GM21529 (cell line): ENCODE data around the gene CSNK2B.

Experiments used
- ATAC-seq: cut with Tn5 transposase; IDR thresholded peaks from one replicate; pipeline ENCODE4 v1.9.1; 2021; ENCODE audit not compliant: unreplicated experiment

The CSNK2B gene

DNA sequence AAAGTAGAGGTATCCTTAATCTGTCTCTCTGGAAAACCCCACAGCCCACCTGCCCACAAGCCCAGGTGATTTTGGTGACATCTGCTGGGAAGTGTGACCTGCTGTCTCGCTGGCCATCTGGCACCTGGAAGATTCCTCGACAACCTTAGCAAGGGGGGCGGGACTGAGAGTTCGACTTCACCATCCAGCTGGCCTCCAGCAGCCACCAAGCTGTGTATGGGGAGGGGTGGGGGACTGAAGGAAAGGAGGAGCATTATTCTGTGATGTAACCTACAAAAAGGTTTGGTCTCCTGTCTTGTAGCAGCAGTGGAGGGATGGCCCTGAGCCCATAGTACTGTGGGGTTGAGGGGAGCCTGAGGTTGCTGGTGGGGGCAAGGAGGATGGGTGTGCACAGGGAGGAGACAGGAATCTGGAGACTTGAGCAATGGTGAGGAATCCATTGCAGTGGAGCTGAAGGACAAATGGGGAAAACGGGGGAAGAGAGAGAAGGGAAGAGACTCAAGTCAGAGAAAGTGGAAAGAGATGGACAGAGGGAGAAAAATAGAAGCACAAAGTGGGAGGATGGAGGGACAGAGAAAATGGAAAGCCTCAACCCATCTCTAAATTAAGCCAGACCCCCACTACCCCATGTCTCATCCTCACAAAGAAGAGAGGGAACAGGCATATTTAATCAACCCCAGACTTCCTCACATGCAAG, 44.8 kb downstream of the CSNK2B start:
- ATAC-seq = no peak

DNA sequence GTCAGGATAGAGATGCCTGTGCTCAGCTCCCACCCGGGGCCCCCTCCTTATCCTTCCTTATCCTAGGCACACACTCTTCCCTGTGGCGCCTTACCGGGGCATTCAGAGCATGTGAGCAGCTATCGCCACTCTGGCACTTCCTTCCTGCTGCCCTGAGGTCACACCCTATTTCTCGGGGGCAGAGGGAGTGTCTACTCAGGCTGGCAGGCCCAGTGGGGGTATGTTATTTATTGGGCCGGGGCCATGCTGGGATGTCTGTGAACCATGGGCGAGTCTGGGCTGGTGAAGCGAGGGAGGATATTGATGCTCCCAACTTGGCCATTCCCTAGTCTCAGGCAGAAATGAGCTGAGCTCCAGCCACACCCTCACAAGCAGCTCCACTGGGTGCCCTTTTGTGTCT, 45.4 kb downstream of the CSNK2B start:
- ATAC-seq = no peak

DNA sequence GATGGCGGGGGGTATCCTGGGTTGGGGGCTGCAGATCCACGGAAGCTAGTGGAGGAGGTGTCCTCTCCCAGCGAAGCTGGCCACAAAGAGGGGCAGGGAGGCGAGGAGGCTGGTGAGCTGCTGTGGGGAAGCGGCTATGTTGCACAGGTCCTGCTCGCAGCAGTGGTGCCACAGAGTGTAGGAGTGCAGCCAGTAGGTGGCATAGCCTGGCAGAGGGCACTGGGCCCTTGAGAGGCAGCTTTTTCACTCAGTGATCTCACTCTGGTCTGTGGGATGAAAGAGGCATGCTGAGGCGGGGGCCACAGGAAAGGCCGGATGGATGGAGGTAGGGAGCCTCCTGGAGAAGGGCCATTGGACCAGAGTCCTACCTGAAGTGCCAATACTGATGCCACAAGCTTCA, 46.4 kb downstream of the CSNK2B start:
- no peak for ATAC-seq

DNA sequence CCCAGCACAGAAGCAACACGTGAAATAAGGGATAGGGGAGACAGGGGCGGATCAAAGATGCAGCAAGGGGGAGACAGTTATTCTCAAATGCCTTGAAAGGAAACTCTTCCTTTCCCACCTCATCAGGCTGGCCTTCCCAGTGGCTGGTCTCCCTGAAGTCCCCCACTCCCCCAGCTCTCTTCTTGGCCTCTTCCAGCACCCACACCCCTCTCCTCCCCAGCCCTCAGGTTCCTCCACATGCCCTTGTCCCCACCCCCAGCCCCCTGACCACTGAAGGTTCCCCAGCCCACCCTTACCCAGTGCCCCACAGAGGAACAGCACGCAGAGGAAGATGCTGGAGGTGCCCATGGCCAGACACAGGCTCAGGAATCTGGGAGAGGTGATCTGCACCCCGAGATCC, 47.6 kb downstream of the CSNK2B start:
- ATAC-seq = no peak

DNA sequence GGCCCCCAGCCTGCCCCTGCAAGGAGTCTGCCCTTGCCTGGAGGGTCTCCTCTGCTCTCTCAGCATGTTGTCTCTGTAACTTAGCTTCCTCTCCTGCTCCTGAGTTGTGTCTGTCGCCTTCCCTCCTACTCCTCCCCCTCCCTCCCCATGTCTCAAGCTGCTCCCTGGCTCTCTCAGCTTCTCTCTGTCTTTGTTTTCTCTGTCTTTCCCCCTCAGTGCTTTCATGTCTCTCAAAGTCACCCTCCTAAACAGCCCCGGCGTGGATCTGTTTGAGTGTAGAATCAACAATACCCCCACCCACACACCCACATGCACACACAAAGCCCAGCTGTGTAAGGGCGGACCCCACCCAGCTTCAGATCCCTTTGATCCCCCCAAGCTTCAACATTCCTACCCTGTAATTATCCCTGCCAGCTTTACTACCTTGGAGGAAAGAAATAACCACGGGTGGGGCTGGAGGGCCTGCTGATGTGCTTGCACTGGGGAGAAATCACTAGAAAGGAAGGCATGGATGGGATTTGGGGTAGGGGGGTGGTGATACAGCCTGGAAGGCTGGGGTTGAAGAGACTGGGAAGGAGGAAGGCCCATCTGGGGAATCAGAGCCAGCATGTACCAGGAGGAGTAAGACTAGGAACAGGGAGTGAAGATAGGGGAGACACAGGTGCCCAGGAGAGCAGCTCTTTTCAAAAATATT, 48.3 kb downstream of the CSNK2B start:
- no peak for ATAC-seq

DNA sequence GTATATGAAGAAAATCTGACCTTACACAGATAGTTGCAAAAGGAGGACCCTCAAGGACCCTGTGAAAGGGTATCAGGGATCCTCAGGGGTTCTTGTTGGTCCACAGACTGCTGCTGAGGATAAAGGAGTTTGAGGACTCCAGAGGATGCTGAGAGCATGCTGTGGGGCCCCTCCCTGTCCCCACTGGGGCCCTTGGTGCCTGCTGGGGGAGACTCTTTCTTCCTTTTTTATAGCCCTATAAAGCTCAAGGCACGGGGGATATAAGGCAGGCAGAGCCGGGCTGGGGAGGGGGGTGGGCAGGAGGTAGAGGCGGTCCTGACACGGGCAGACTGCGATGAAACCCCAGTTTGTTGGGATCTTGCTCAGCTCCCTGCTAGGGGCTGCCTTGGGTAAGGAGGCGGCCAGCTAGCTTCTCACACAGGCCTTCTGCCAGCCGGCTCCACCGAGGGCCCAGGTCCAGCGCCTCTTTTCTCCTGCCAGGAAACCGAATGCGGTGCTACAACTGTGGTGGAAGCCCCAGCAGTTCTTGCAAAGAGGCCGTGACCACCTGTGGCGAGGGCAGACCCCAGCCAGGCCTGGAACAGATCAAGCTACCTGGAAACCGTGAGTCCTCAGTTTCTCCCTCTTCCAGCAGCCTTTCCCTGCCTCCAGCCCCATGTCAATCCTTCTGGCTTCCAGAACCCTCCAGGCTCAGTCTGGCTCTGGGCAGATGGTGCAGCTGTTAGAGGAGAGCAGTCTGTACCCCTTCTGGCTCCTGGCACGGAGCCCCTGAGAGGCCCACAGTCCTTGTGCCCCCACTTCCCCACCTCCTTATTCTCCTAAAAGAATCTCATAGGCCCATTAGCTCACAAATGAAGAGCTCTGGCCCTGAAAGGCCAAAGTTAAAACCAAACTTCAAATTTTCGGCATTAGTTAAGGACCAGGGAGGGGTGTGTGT, 49.4 kb downstream of the CSNK2B start, which contains the start of gene LY6G6D:
Gene LY6G6D, plus strand, starts transcription at position 327 of the 937 bp plus-strand sequence. Its CDS starts 8 bp downstream, at position 335.
- ATAC-seq = no peak

DNA sequence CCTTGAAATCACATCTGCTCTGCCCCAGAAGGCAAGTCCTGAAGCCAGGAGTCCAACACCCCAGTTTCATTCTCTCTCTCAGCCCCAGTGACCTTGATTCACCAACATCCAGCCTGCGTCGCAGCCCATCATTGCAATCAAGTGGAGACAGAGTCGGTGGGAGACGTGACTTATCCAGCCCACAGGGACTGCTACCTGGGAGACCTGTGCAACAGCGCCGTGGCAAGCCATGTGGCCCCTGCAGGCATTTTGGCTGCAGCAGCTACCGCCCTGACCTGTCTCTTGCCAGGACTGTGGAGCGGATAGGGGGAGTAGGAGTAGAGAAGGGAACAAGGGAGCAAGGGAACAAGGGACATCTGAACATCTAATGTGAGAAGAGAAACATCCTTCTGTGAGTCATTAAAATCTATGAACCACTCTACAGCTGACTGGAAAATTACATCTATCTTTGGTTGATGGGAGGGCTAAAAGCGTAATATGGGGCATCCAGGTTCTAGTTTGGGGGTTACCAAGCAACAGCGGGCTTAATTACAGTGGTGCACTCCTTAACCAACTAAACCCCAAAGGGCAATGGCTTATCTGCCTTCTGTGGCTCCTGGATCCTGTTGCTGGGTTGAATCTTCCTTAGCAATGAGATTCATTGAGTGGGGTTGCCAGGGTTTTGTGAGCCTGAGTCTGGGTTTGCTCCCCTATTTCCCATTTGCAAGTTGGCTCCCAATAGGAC, 51.8 kb downstream of the CSNK2B start:
- no peak for ATAC-seq

DNA sequence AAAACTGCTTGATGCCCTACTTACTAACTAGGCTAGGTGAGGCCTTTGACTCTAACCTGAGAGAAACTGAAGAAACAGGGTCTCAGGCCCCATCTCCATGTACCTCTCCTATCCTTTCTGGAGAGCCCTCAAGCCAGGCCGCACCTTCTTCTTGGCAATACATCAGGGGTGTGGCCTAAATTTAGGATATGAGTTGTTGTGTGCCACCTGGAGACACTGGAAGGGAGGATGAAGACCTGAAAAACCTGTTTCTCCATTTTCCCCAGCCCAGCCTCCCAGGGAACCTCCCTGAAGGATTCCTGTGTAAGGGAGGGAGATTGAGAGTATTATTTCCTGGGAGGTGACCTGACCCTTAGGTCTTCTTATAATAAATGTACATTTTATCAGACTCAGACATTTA, 52.4 kb downstream of the CSNK2B start:
- no peak for ATAC-seq

DNA sequence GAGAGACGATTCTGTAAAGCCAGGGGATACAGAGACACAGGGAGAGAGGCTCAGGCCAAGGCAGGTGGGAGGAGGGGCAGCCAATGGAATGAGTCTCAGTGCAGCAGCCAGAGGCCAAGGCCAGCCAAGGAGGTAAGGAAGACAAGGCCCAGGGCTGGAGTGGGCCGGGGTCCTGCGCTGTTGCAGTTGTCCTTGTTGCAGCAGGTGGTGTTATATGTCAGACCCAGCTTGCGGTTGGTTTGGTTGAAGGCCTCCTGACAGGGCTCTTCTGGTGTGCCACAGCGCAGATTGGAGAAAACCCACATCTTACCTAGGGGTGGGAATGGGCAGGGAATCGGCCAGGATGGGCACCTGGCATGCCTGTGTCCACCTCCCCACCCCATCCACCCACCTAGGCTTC, 53.1 kb downstream of the CSNK2B start:
- ATAC-seq = no peak
